GM19467 (cell line): ENCODE results near the gene GAD1.

Experiments
- ATAC-seq: cut with Tn5 transposase; IDR thresholded peaks from one replicate; pipeline ENCODE4 v1.9.1; 2021; ENCODE audit warnings: mild to moderate bottlenecking, moderate library complexity; ENCODE audit not compliant: unreplicated experiment

The GAD1 gene

GRCh38 chr2:170817093-170818035, 677 bp downstream of the GAD1 start:
- no peak for ATAC-seq

- no peak for ATAC-seq
Measured at GRCh38 chr2:170818036-170818751, 1.5 kb downstream of the GAD1 start.

- no peak for ATAC-seq
Measured at GRCh38 chr2:170818752-170819470, 2.2 kb downstream of the GAD1 start.

- no peak for ATAC-seq
Measured at GRCh38 chr2:170819680-170820664, 3.3 kb downstream of the GAD1 start.

- peak; percentile 45 for ATAC-seq
Measured at GRCh38 chr2:170820757-170821530, 4.3 kb downstream of the GAD1 start.

- ATAC-seq = no peak
Measured at GRCh38 chr2:170821531-170822289, 5.0 kb downstream of the GAD1 start.

GRCh38 chr2:170822290-170823087, 5.8 kb downstream of the GAD1 start:
- ATAC-seq = no peak

- no peak for ATAC-seq
Measured at GRCh38 chr2:170823088-170823897, 6.6 kb downstream of the GAD1 start.

GRCh38 chr2:170823898-170824215, 7.2 kb downstream of the GAD1 start:
- no peak for ATAC-seq

GRCh38 chr2:170824526-170825015, 7.9 kb downstream of the GAD1 start:
- ATAC-seq = no peak

- no peak for ATAC-seq
Measured at GRCh38 chr2:170827841-170828532, 11.3 kb downstream of the GAD1 start.

- ATAC-seq = no peak
Measured at GRCh38 chr2:170828533-170828916, 11.8 kb downstream of the GAD1 start.

GRCh38 chr2:170829036-170829435, 12.3 kb downstream of the GAD1 start:
- no peak for ATAC-seq

GRCh38 chr2:170830166-170830565, 13.5 kb downstream of the GAD1 start:
- ATAC-seq = no peak

GRCh38 chr2:170831115-170831514, 14.4 kb downstream of the GAD1 start:
- ATAC-seq = no peak

GRCh38 chr2:170836027-170836426, 19.3 kb downstream of the GAD1 start:
- no peak for ATAC-seq
